GM13976 (cell line): Measurements from ENCODE around the gene LSM7.
"Not testable (repeated sequence)": the region's sequence is repeated elsewhere in the genome, so short reads cannot be mapped to it uniquely, and the experiment has no call there.

Experiments used
- DNase-seq: peaks from one replicate; pipeline ENCODE4 v3.0.0; 2012; ENCODE audit warnings: low spot score
- CTCF ChIP-seq: IDR thresholded peaks from 2 replicates; pipeline ENCODE4 v1.5.1; 2012; ENCODE audit warnings: borderline replicate concordance, mild to moderate bottlenecking; ENCODE audit not compliant: insufficient read depth; ENCODE audit errors: extremely low read depth, missing control alignments, control extremely low read depth
- in situ Hi-C: fragments of 300-500 bp; cut with MboI; formaldehyde crosslinking; loops from one replicate; pipeline ENCODE4 v1.12.0; 2022; ENCODE audit warnings: low sequenced_read_pairs, mixed read lengths, inconsistent platforms; ENCODE audit not compliant: unreplicated experiment

Gene LSM7

GRCh38 chr19:2282062-2282861, 46.1 kb downstream of the LSM7 start, which contains the start of gene PEAK3:
TSS of gene PEAK3 (minus strand) at chr19:2282175. CDS start at chr19:2280931, 1,244 bp downstream.
- no peak for TF ChIP-seq CTCF
- peak; percentile 75 for DNase-seq
- in situ Hi-C loops, result no loop called here

- DNase-seq, in situ Hi-C loops: not testable (repeated sequence)
These were observed 46.9 kb downstream of the LSM7 start for GRCh38 chr19:2281265-2282061.

- in situ Hi-C loops, result no loop called here
- no peak for TF ChIP-seq CTCF
- no peak for DNase-seq
These were observed 47.6 kb downstream of the LSM7 start for GRCh38 chr19:2280633-2281264.

- TF ChIP-seq CTCF, result no peak
- in situ Hi-C loops, result no loop called here
- DNase-seq, result no peak
These were observed 49.8 kb downstream of the LSM7 start for GRCh38 chr19:2278459-2279158.

- TF ChIP-seq CTCF, result no peak
- in situ Hi-C loops, result no loop called here
- no peak for DNase-seq
These were observed 51.2 kb downstream of the LSM7 start for GRCh38 chr19:2277138-2277537.

- in situ Hi-C loops, result no loop called here
These were observed 51.9 kb downstream of the LSM7 start for GRCh38 chr19:2276429-2276986.

More at GRCh38 chr19:2276429-2276986, 51.9 kb downstream of the LSM7 start:
- no peak for DNase-seq
- no peak for TF ChIP-seq CTCF
